Fibroblast of skin of right quadriceps (primary cell): ENCODE measurements around the gene SCAF8.
"Not testable (repeated sequence)": the region's sequence is repeated elsewhere in the genome, so short reads cannot be mapped to it uniquely, and the experiment has no call there.

ENCODE experiments used
- DNase-seq: peaks from one replicate; pipeline ENCODE4 v3.0.0-alpha.2; 2013

The SCAF8 gene

GRCh38 chr6:154733626-154734382 is 588 bp downstream of the SCAF8 start:
- peak; percentile 94 for DNase-seq

- no peak for DNase-seq
These were observed 3.5 kb downstream of the SCAF8 start for GRCh38 chr6:154736618-154737259.

- no peak for DNase-seq
These were observed 4.2 kb downstream of the SCAF8 start for GRCh38 chr6:154737424-154737823.

- DNase-seq = peak; percentile 8
These were observed 5.3 kb downstream of the SCAF8 start for GRCh38 chr6:154738551-154738961.

GRCh38 chr6:154740658-154741057 is 7.4 kb downstream of the SCAF8 start:
- DNase-seq = no peak

- DNase-seq = no peak
These were observed 9.7 kb downstream of the SCAF8 start for GRCh38 chr6:154742891-154743290.

GRCh38 chr6:154744029-154744745 is 11.0 kb downstream of the SCAF8 start:
- DNase-seq = not testable (repeated sequence)

- no peak for DNase-seq
These were observed 12.0 kb downstream of the SCAF8 start for GRCh38 chr6:154745243-154745642.

- no peak for DNase-seq
These were observed 16.1 kb downstream of the SCAF8 start for GRCh38 chr6:154749341-154749740.

GRCh38 chr6:154751011-154751800 is 18.0 kb downstream of the SCAF8 start:
- no peak for DNase-seq

- DNase-seq = no peak
These were observed 18.8 kb downstream of the SCAF8 start for GRCh38 chr6:154752022-154752421.

- DNase-seq = peak; percentile 24
These were observed 20.9 kb downstream of the SCAF8 start for GRCh38 chr6:154754152-154754551.

GRCh38 chr6:154757352-154758050 is 24.3 kb downstream of the SCAF8 start:
- DNase-seq = no peak

GRCh38 chr6:154758125-154758524 is 24.9 kb downstream of the SCAF8 start:
- DNase-seq = no peak

GRCh38 chr6:154763650-154764049 is 30.4 kb downstream of the SCAF8 start:
- DNase-seq = no peak

GRCh38 chr6:154765273-154765672 is 32.1 kb downstream of the SCAF8 start:
- DNase-seq = no peak

- peak; percentile 38 for DNase-seq
These were observed 33.1 kb downstream of the SCAF8 start for GRCh38 chr6:154766288-154766687.

- DNase-seq = peak; percentile 3
These were observed 33.9 kb downstream of the SCAF8 start for GRCh38 chr6:154767003-154767723.

- no peak for DNase-seq
These were observed 35.1 kb downstream of the SCAF8 start for GRCh38 chr6:154768280-154768679.

GRCh38 chr6:154773610-154774089 is 40.4 kb downstream of the SCAF8 start:
- no peak for DNase-seq

- not testable (repeated sequence) for DNase-seq
These were observed 45.9 kb downstream of the SCAF8 start for GRCh38 chr6:154779157-154779556.
